Pancreas (tissue), 10 donors: Measurements from ENCODE around the gene NAV2. TPM values are rescaled to one million over a fixed set of nuclear protein-coding genes. Genes with fewer than 3 reads are reported as not detected.

Experiments
- ATAC-seq, 4 donors: fragments of 200-7000 bp; cut with Tn5 transposase; one replicate each; pipeline versions ENCODE4 v1.8.0 to v1.9.1; 2020; ENCODE audit warnings: mild to moderate bottlenecking in 4 of 4, moderate library complexity in 4 of 4
- DNase-seq, 6 donors: peaks; one replicate each; pipeline ENCODE4 v3.0.0-alpha.2; 2020
- FAIRE-seq: peaks from 2 replicates; lab custom pipeline; 2012; peaks lifted over from hg19 to GRCh38; lab: Jason Lieb, UNC
- H3K27ac ChIP-seq, 4 donors: fragments of 200-600 bp; sonication (generic); 1 replicate in 3 of 4; 2 replicates in 1 of 4; pipeline versions ENCODE4 v1.5.0 to v1.8.0; 2020
- H3K27me3 ChIP-seq, 4 donors: fragments of 200-600 bp; one replicate each; pipeline ENCODE4 v1.8.0; 2021
- H3K36me3 ChIP-seq, 3 donors: fragments of 200-600 bp; sonication (generic) in 1 of 3; one replicate each; pipeline versions ENCODE4 v1.5.0 to v1.8.0; 2020 to 2021
- H3K4me1 ChIP-seq, 3 donors: fragments of 200-600 bp; one replicate each; pipeline ENCODE4 v1.8.0; 2021
- H3K4me3 ChIP-seq, 4 donors: fragments of 200-600 bp; sonication (generic) in 2 of 4; one replicate each; pipeline versions ENCODE4 v1.5.0 to v1.8.0; 2020 to 2021
- H3K9me3 ChIP-seq, 4 donors: fragments of 200-600 bp; one replicate each; pipeline ENCODE4 v1.8.0; 2021
- CTCF ChIP-seq, 4 donors: fragments of 200-600 bp; sonication (generic) in 3 of 4; IDR thresholded peaks; one replicate each; pipeline versions ENCODE4 v1.5.0 to v1.8.0; 2021; ENCODE audit warnings: antibody characterized with exemption in 4 of 4
- WGBS, 2 donors: extraction: QIAGEN DNeasy Blood & Tissue Kit; methylation state at CpG; one replicate each; pipeline ENCODE4 v1.1.7; 2013; 5-methylcytosine and 5-hydroxymethylcytosine counted together
- intact Hi-C, 3 donors: fragments of 100-400 bp; cut with DNase I; formaldehyde crosslinking; loops; one replicate each; pipeline versions ENCODE4 v1.11.1 to v1.14.2; 2022
- polyA plus RNA-seq, 2 donors: library from polyadenylated mRNA; stranded (reverse); fragments of 200-250 nt; gene quantifications; one replicate each; pipeline ENCODE4 v1.2.3, GENCODE V29; 2013
- total RNA-seq, 6 donors: library from RNA; stranded (reverse); fragmentation: NEBNext Ultra II Directional in 4 of 6; extraction: Animal tissue kit (Norgen Biotek cat#: 25700) in 4 of 6; gene quantifications; one replicate each; pipeline versions ENCODE4 v1.2.1 to v1.2.4, GENCODE V29; 2021 to 2023
- donor health status: healthy with polysubstance abuse.
- donor health status: DM: no; HTN: no; CAD: no; lungs with moderate emphysema.
- donor health status: DM: no; HTN: no; CAD: no.
- donor health status: control.
- donor health status: control.
- donor health status: Bipolar disorder and iron deficiency.
- donor health status: DM: yes; HTN: yes; CAD: no.
- donor health status: DM: no; HTN: no; CAD: no.
- donor health status: DM: no; HTN: no; CAD: no.
- donor health status: DM: yes; HTN: yes; CAD: no.

NAV2 gene
- total and polyA plus RNA-seq, 8 donors = 5.8 to 26.9 (median 16.3) TPM

- WGBS, 2 donors = 35 to 37% methylated on average over 3 of the region's 3 CpGs
- TF ChIP-seq CTCF (IDR thresholded peaks at IDR 0.05) = no peak
- Histone ChIP-seq H3K4me1 (peaks cover 7 to 22% (median 11%) of the 10 kb centered on the region in 3 donors), H3K9me3 (no peaks in the 10 kb centered on the region), H3K4me3 (no peak overlapping the region), H3K27me3 (no peaks in the 10 kb centered on the region), H3K36me3 (peaks cover 0 to 56% (median 0%) of the 10 kb centered on the region in 3 donors), H3K27ac (peak overlapping the region in 1 of 4 donors; percentile 42)
- intact Hi-C loops = no loop called here
- ATAC-seq = peak in 3 of 4 donors; percentile 9 to 37 (median 9)
- FAIRE-seq = no peak
- no peak for DNase-seq
Measured at GRCh38 chr11:20089367-20089766, 376.7 kb downstream of the NAV2 start.

- 24 to 28% methylated on average over 5 of the region's 5 CpGs for WGBS, 2 donors
- DNase-seq = peak in 4 of 6 donors; percentile 42 to 79 (median 62)
- H3K36me3 ChIP-seq = peaks cover 0 to 52% (median 0%) of the 10 kb centered on the region in 3 donors
- H3K9me3 ChIP-seq = no peaks in the 10 kb centered on the region
- ATAC-seq = peak; percentile 73 to 95 (median 90)
- H3K4me3 ChIP-seq = no peak overlapping the region
- H3K27me3 ChIP-seq = no peaks in the 10 kb centered on the region
- intact Hi-C loops = no loop called here
- peak overlapping the region in 2 of 4 donors; percentile 41 to 42 for H3K27ac ChIP-seq
- no peak for TF ChIP-seq CTCF (IDR thresholded peaks at IDR 0.05)
- no peak for FAIRE-seq
- peaks cover 7 to 22% (median 11%) of the 10 kb centered on the region in 3 donors for H3K4me1 ChIP-seq
Measured at GRCh38 chr11:20089796-20090653, 377.4 kb downstream of the NAV2 start.

- Histone ChIP-seq H3K4me1 (peaks cover 7 to 22% (median 11%) of the 10 kb centered on the region in 3 donors), H3K36me3 (peaks cover 0 to 47% (median 0%) of the 10 kb centered on the region in 3 donors), H3K27me3 (no peaks in the 10 kb centered on the region), H3K9me3 (no peaks in the 10 kb centered on the region), H3K4me3 (no peak overlapping the region), H3K27ac (peak overlapping the region in 2 of 4 donors; percentile 41)
- ATAC-seq (peak in 2 of 4 donors; percentile 12 to 22), DNase-seq (no peak), FAIRE-seq (no peak)
- WGBS, 2 donors = 80 to 82% methylated on average over 10 of the region's 10 CpGs
- no peak for TF ChIP-seq CTCF (IDR thresholded peaks at IDR 0.05)
- intact Hi-C loops = no loop called here
Measured at GRCh38 chr11:20090654-20091374, 378.2 kb downstream of the NAV2 start.

- DNase-seq (no peak), ATAC-seq (no peak), FAIRE-seq (no peak)
- H3K4me1 ChIP-seq = peaks cover 7 to 20% (median 11%) of the 10 kb centered on the region in 3 donors
- WGBS, 2 donors = 91 to 92% methylated on average over 5 of the region's 5 CpGs
- TF ChIP-seq CTCF (IDR thresholded peaks at IDR 0.05) = no peak
- no peak overlapping the region for H3K4me3 ChIP-seq
- H3K27me3 ChIP-seq = no peaks in the 10 kb centered on the region
- H3K36me3 ChIP-seq = peaks cover 0 to 53% (median 5%) of the 10 kb centered on the region in 3 donors
- intact Hi-C loops = no loop called here
- H3K27ac ChIP-seq = no peak overlapping the region
- no peaks in the 10 kb centered on the region for H3K9me3 ChIP-seq
Measured at GRCh38 chr11:20093775-20094174, 381.1 kb downstream of the NAV2 start.
